WI38 (cell line): ENCODE data around the gene SELP.

Source experiments
- H3K4me3 ChIP-seq: 2 replicates; pipeline ENCODE4 v1.5.1; 2011; ENCODE audit warnings: low read depth, mild to moderate bottlenecking, control low read depth, low read length
- TF ChIP-seq, protein P1 (sequence below): IDR thresholded peaks from 2 replicates; pipeline ENCODE4 v1.5.1; 2012; ENCODE audit warnings: low read depth, mild to moderate bottlenecking, control low read depth, low read length

SELP gene

GRCh38 chr1:169615803-169616202, 14.1 kb downstream of the SELP start:
- TF ChIP-seq, protein P1, sequence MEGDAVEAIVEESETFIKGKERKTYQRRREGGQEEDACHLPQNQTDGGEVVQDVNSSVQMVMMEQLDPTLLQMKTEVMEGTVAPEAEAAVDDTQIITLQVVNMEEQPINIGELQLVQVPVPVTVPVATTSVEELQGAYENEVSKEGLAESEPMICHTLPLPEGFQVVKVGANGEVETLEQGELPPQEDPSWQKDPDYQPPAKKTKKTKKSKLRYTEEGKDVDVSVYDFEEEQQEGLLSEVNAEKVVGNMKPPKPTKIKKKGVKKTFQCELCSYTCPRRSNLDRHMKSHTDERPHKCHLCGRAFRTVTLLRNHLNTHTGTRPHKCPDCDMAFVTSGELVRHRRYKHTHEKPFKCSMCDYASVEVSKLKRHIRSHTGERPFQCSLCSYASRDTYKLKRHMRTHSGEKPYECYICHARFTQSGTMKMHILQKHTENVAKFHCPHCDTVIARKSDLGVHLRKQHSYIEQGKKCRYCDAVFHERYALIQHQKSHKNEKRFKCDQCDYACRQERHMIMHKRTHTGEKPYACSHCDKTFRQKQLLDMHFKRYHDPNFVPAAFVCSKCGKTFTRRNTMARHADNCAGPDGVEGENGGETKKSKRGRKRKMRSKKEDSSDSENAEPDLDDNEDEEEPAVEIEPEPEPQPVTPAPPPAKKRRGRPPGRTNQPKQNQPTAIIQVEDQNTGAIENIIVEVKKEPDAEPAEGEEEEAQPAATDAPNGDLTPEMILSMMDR: no peak
- no peak overlapping the region for H3K4me3 ChIP-seq

DNA sequence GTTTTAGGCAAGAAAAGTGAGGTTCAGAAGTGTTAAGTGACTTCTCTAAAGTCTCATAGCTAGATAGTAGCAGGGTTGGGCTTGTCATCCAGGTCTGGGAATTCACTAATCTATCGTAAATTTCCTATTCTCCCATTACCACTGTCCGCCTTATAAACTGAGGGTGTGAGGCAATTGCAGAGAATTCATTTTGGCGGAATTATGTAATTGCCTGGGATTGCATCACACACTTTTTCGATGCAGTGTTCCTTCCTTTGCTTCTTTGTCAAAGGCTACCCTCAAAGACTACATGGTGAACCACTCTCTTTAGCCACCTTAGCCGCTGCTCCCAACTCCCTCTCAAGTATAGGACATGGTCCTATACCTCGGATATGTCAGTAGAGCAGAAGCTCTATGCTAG, 19.1 kb downstream of the SELP start:
- no peak overlapping the region for H3K4me3 ChIP-seq
- TF ChIP-seq, protein P1: no peak

GRCh38 chr1:169610108-169610507, 19.8 kb downstream of the SELP start:
- TF ChIP-seq, protein P1: no peak
- no peak overlapping the region for H3K4me3 ChIP-seq

DNA sequence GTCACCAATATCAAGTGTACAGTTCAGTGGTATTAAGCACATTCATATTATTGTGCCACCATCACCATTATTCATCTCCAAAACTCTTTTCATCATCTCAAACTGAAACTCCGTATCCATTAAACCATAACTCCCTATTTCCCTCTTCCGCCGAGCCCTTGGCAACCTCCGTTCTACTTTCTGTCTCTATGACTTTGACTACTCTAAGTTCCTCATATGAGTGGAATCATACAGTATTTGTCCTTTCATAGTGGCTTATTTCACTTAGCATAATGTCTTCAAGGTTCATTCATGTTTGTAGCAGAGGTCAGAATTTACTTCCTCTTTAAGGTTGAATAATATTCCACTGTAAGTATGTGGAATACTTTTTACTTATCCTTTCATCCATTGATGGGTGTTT, 21.7 kb downstream of the SELP start:
- TF ChIP-seq, protein P1: no peak
- H3K4me3 ChIP-seq: no peak overlapping the region

- no peak overlapping the region for H3K4me3 ChIP-seq
- TF ChIP-seq, protein P1: no peak
These were observed 25.0 kb downstream of the SELP start for GRCh38 chr1:169604781-169605560.

GRCh38 chr1:169601096-169601881, 28.6 kb downstream of the SELP start:
- TF ChIP-seq, protein P1: no peak
- H3K4me3 ChIP-seq: no peak overlapping the region
